GM19467 (cell line): ENCODE data around the gene DIPK1B.
"Not testable (repeated sequence)": the region's sequence is repeated elsewhere in the genome, so short reads cannot be mapped to it uniquely, and the experiment has no call there.

Experiments
- ATAC-seq: cut with Tn5 transposase; IDR thresholded peaks from one replicate; pipeline ENCODE4 v1.9.1; 2021; ENCODE audit warnings: mild to moderate bottlenecking, moderate library complexity; ENCODE audit not compliant: unreplicated experiment

The DIPK1B gene

DNA sequence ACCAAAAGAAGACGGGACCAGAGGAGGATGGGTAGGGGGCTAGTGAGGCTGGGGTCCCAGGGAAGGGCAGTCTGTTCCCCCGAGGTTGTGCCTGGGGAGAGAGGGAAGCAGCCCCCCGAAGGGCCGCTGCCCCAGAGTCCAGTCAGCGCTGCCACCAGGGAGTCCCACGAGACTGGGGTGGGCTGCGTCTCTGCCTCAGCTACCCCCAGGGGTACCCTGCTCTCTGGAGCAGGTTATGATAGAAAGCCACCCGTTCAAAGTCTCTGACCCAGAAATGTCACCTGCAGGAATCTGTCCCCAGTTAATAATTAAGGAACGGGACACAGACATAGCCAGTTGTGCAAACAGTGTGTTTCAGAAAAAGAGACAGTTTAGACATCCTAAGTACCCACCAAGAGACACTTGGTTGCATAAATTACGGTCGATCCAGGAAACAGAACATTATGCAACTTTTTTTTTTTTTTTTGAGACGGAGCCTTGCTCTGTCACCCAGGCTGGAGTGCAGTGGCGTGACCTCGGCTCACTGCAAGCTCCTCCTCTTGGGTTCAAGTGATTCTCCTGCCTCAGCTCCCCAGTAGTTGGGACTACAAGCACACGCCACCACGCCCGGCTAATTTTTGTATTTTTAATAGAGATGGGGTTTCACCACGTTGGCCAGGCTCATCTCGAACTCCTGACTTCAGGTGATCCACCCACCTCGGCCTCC is 14.4 kb upstream of the DIPK1B start:
- ATAC-seq, result no peak

DNA sequence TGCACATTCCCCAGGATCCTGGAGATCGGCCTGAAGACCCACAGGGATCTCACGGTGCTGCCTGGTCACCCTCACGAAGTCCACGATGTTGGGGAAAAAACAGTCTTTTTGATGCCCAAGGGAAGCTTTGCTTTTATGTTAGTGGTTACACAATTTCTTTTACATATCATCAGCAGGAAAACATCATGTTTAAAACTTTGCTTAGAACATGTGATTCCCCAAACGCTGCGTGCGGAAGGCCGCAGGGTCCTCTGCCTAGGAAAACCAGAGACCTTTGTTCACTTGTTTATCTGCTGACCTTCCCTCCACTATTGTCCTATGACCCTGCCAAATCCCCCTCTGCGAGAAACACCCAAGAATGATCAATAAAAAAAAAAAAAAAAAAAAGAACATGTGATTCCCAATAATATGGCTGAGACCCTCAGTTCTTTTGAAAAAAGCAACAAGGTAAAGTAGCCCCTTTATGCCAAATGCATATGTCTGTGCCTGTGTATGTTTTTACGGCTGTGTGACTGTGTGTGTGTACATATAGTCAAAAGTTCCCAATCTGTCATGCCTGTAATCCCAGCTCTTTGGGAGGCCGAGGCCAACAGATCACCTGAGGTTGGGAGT is 13.6 kb upstream of the DIPK1B start:
- ATAC-seq, result no peak

DNA sequence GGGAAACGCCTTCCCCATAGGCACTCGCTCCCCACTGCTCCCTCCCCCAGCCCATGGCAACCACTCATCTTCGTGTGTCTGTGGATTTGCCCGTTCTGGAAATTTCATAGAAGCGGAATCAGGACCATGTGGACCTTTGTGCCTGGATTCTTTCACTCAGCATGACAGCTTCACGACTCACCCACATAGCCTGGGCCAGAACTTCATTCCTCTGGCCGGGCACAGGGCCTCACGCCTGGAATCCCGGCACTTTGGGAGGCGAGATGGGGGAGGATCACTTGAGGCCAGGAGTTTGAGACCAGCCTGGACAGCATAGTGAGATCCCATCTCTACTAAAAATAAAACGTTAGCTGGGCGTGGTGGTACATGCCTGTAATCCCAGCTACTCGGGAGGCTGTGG is 12.1 kb upstream of the DIPK1B start:
- no peak for ATAC-seq

DNA sequence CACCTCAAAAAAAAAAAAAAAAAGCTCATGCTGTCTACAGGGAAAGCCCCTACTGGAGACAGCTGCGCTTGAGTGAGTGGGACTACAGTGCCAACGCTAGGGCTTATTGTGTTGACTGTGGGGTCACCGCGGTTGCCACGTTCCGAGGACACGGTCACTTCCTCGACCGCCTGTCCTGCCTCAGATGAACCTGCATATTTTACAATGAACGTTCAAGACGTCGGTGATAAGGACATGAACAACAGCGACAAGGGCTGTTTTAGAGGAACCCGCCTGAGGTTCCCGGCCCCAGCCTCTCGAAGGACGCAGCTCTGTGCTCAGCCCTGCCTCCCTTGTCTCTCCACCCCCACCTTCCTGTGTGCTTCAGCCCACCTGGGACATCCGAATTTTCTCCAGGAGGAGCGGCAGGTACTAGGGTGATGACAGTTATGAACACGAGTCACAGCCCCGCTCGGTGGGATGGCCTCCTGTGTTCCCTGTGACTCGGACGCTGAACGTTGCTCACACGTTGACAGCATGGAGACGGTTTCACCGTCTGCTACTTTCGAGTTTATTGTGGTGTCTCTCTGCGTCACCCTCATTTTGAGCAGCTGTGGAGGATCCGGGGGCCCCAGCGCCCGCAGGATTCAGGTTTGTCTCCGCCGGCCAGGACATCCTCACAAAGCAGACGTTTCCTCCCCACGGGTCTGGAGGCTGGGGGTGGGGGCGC is 11.3 kb upstream of the DIPK1B start:
- ATAC-seq, result no peak

DNA sequence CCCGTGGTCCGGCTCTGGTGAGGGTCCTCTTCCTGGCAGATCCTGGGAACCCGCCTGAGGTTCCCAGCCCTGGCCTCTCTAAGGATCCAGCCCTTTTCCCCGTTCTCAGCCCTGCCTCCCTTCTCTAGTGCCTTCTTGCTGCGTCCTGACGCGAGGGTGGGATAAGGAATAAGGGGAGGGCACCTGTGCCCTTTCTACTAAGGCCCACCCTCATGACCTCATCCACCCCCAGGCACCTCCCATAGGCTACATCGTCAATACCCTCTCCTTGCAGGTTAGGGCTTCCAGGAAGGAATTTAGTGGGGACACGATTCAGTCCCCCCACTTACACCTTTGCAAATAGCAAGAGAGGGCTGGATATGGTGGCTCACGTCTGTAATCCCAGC is 10.7 kb upstream of the DIPK1B start:
- no peak for ATAC-seq

DNA sequence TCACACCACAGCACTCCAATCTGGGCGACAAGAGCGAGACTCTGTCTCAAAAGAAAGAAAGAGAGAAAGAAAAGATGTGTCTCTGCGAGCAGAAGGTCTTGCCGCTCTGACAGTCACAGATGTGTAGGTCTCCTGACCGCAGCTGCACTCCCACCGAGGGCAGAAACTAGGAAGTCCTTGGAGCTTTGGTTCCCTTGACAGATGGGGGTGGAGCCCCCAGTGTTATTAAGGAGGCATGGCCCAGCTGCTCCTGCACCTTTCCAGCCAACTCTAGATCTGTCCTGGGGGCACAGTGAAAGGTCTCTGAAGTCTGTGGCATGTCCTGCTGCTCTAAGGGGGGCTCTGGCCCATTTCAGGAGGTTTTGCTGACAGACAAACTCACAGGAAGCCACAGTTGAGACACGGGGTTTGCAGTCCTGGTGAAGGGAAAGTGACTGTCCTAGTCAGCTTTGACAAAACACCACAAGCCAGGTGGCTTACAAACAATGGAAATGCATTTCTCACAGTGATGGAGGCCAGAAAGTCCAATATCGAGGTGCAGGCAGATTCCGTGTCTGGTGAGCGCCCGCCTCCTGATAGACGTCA is 9.0 kb upstream of the DIPK1B start:
- ATAC-seq, result no peak

DNA sequence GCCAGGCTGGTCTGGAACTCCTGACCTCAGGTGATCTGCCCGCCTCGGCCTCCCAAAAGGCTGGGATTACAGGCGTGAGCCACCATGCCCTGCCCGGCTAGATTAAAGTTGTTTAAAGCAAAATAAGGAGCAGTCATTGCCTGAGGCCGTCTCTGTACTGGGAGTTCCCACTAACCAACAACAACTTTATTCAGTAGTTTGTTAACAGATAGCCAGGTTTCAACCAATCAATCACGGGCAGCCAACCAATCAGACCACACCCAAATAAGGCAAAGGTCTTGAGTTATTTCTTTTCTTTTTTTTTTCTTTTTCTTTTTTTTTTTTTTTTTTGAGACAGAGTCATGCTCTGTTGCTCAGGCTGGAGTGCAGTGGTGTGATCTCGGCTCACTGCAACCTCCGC is 7.6 kb upstream of the DIPK1B start:
- not testable (repeated sequence) for ATAC-seq

DNA sequence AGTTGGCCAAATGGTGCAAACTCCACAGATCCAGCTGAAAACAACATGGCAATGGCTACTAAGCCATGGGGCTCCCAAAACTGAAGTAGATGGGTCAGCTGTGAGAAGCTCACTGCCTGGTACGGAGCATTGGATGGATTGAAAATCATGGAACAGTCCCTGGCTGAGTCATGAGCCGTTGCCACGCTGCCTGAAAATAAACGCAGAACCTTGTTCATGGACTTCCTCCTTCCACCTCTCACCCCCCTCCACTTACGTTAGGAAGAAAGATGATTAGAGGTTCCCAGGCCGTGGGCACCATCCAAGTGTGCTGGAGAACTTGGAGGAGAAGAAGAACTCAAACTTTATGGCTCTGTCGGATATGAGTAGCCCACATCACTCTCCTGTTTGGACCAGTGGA is 6.8 kb upstream of the DIPK1B start:
- no peak for ATAC-seq

DNA sequence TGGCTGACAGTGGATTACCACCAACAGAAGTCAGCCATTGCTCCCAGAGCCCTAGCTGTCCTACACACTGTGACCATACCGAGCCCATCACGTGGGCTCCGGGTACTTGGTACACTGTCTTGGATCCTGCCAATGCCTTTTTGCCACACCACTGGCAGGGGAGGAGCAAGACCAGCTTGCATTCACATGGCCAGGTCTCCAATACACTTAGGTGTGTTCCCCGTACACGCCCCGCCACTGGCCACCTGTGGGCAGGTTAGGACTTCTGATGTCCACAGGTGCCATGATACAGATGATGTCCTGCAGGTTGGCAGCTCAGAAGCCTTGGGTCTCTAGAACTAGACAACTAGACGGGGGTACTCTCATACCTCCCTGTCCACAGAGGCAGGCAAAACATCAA is 5.4 kb upstream of the DIPK1B start:
- ATAC-seq, result no peak

DNA sequence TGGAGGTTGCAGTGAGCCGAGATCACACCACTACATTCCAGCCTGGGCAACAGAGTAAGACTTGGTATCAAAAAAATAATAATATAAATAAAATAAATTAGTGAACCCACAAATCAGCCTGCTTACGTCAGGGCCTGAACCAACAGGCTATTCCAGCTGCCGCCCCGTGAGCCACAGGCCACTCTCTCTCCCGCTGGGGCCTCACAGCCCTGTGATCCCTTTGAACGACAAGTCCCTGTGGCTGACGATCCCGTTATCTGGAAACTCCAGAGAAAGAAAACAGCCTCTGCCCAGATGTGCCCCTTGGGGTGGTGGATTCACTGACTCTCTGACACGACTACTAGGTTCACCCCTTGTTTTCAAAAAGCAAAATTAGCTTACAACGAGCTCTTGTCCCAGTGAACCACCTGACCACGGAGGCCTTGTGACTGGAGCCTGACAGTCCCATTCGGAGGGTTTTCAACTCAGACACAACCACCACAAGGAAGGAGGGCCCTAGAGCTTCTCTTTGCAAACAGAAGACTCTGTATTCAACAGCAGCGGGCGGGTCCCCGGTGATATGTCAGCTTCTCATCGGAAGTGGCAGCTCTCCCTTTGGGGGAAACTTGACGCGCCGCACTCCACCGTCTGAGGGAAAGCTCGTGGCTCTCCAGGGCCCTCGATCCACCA is 4.4 kb upstream of the DIPK1B start:
- no peak for ATAC-seq

DNA sequence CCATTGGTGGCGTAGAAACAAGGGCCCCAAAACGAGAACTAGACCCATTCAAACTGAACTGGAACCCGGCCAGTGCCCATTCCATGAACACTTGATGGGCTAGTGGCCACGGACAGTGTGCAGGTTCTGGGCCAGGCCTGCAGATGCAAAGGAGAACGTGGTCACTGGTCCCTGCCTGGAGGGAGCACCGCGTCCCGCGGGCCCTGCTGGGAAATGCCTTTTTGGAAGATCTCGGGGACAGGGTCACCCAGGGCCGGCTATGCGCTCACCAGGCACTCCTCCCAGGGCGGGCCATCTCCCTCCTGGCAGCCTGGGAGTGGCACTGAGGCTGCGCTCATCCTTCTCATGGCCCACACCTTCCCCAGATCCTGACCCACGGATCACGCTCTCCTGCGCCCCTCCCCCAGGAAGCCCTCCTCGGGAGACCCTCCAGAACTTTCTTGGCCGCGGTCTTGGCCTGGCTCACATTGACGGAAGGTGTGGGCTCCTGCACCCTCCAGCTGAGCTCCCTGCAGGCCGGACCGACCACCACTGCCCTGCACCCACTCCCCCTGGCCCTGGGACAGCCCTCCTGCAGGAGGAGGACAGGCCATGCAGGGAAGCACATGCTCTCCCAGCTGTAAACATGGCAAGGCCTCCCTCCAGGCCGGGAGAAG is 2.8 kb upstream of the DIPK1B start:
- ATAC-seq, result no peak

DNA sequence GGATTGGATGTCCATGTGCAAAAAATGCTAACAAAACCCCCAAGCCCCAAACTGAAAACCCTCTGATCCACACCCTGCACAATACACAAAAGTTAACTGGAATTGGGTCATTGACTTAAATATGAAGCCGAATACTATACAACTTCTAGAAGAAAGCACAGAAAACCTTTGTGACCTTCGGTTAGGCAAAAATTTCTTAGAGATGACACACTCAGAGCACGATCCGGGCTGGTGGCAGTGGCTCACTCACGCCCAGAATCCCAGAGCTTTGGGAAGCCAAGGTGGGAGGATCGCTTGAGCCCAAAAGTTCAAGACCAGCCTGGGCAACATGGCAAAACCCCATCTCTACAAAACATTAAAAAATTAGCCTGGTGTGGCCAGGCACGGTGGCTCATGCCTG is 1.8 kb upstream of the DIPK1B start:
- no peak for ATAC-seq

DNA sequence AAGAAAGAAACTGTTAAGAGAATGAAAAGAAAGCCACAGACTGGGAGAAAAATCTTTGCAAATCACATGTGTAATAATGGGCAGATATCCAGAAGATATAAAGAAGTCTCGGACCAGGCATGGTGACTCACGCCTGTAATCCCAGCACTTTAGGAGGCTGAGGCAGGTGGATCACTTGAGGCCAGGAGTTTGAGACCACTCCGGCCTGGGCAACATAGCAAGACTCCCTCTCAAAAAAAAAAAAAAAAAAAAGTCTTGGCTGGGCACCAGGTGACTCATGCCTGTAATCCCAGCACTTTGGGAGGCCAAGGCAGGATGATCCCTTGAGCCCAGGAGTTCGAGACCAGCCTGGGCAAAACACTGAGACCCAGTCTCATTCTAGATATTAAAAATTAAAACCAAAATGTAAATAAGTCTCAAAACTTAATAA is 1.1 kb upstream of the DIPK1B start:
- not testable (repeated sequence) for ATAC-seq

DNA sequence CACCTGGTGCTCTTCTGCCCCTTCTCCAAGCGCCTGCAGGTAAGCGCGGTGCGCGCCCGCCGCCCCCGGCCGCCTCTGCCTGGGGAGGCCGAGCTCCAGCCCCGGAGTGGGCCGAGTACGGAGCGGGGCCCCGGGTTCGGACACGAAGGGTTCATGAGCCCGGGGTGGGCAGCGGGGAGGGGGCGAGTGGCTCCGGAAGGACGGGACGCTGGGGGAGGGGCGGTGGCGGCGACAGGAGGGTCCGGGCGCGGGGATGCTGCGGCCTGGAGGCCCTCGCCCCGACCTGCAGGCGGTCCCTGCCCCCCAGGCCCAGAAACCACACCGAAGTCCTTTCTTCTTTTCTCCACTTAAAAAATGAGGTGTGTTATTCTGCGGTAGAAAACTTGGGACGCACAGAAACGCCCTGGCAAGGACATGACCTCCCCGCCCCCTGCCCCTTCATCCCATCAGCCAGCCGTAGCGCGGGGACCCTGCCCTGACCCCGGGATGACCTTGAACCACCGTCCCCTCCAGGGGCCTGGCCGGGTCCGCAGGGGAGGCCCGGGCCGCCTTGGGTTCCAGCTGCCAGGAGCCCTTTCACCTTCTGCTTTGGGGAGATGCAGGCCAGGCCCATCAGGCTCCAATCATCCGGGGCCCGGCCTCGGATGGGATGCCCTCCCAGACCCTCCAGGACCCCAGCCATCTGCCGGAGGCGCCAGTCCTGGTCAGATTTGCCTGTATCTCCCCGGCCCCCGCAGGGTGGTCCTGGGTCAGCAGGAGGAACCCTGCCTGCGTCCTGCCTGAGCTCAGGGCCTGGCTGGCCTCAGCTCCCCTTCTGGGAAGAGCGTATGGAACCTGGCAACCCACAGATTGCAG is 545 bp downstream of the DIPK1B start:
- ATAC-seq, result no peak

DNA sequence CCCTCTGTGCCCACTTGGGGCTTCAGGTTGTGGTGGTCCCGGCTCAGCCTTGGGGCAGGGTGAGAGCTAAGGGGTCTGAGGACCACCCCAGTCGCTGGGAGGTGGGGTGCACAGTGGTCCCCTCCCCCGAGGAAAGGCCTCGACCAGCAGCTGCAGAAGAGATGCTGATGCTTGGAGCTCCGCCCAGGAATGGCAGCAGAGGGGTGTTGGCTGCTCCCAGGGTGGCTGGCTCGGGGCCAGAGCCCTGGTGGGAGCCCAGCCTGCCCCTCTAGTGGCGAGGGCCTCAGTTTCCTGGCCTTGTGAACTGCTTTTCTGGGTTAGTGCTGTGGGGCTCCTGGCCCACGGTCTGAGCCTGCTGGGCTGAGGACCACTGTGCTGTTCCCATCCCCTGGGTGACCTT is 1.2 kb downstream of the DIPK1B start:
- no peak for ATAC-seq

DNA sequence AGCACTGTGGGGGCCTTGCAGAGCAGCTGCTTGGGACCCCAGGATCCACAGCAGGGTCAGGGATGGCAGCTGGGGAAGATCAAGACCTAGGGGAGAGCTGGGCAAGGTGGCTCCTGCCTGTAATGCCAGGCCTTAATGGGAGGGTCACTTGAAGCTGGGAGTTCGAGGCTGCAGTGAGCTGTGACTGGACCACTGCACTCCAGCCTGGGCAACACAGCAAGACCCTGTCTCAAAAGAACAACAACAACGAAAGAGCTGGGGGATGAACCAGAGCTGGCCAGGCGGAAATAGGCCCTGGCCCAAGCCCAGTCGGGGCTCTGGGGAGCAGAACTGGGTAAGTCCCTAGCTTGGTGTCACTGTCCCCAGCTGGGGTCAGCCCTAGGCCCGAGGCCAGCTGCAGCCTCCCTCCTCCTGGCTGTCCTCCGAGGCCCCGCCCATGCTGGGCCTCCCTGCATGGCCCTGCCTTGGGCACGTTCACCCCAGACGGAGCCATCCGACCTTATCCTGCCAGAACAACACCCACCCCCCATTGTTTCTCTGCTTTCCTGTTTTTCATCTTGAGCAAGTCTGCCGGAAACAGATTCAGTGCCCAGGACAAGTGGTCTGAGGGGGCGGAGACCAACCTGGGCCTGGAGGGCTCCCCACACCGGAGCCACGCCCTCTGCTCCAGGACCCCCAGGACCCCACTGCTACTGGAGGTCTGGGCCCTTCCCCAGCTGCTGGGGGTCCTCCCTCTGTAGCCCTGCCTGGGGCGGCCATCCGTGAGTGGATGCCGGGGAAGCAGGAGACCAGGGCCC is 1.9 kb downstream of the DIPK1B start:
- no peak for ATAC-seq

DNA sequence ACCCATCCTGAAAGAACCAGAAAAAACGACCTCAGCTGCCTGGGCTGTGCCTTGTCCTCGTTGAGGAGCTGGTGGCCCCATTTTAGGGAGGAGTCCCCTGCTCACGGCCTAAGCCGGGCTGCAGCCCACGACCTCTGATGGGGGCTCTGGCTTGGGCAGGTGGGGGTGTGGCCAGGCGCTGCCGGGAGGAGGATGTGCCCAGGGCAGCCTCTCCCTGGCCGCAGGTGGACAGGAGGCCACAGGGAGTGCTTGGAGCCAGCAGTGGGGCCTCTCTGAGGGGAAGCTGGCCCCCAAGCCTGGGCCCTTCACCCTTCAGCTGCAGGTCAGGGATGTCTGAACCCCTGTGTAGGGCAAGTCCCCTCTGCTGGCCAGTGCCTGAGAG is 2.5 kb downstream of the DIPK1B start:
- ATAC-seq, result no peak

DNA sequence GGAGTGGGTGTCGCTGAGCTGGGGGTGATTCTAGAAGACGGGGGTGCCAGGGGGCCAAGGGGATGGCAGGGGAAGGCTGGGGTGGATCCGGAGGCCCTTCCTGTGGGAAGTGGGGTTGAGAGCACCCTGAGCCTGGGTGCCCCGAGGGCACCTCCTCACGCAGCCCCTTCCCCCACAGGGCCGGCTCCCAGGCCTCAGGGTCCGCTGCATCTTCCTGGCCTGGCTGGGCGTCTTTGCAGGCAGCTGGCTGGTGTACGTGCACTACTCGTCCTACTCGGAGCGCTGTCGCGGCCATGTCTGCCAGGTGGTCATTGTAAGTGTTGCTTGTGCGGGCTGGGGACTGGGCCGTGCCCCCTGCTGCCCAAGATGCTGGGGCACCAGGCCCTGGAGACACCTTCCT is 5.0 kb downstream of the DIPK1B start:
- ATAC-seq, result no peak
